ENCODE data around the gene STYXL1.
"Not testable (repeated sequence)": the region's sequence is repeated elsewhere in the genome, so short reads cannot be mapped to it uniquely, and the experiment has no call there.

Gene STYXL1

DNA sequence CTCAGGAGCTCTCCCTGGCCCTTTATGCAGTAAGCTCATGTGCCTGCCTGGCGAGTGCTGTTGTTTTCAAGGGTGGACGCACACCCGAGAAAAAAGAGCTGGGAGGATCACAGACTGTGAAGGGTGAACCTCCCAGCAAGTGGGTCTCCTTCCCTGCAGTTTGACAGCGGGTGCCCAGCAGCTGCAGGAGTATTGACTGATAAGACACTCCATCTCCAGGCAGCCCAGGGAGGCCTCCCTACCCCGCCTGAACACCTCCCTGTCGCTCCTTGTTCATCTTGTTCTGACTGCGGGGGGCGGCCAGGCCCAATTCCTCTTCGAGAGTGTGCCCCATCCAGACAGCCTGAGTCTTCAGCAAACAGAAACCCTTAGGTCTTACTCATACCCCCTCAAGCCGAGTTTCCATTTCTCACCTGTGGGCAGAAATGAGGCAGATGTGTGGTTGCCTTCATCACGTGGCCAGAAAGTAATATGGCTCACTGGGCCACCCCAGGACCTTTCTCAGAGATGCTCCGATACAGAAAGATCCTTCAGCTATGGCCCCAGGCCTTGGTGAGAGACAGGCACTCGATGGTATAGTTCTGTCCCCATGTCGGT is 17.3 kb upstream of the STYXL1 start:
- no peak for DNase-seq

DNA sequence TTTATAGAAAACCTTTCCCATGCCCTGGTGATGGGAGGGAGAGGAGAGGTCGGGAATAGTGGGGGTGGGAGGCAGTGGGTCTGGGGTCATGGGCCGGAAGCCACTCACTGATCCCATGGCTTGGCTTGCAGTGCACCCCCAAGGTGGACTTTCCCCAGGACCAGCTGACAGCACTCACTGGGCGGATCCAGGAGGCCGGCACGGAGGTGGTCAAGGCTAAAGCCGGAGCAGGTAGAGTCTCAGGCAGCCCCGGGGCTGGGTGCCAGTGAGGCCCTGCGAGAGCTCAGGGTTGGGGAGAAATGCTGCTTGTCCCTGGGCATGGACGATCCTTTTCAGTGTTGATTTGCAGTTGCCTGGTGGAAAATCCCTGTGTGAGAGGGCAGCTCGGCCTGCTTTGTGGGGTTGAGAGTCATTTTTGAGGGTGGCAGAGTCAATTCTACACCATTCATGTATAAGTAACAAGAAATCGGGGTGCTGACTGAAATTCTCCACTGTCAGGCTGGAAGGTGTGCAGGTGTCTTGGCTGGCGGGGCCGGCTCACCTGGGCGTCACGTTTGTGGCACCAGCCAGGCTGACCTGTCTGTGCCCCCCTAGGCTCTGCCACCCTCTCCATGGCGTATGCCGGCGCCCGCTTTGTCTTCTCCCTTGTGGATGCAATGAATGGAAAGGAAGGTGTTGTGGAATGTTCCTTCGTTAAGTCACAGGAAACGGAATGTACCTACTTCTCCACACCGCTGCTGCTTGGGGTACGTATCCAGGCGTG is 16.6 kb upstream of the STYXL1 start:
- no peak for DNase-seq

DNA sequence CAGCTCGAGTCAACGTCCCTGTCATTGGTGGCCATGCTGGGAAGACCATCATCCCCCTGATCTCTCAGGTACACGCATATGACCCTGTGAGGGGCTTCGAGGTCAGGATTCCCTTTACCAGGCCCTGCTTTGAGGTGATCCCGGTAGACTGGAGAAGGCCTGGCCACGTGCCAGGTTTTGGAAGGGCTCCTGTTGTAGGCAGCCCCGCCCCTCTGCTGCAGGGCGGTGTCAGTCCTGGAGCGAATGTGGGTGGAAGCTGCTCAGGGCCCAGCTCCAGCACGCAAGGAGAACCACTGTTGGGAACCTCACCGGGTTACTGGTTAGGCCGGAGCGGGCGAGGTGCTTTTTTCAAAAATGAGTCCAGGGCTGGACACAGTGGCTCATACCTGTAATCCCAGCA is 15.7 kb upstream of the STYXL1 start:
- no peak for DNase-seq

DNA sequence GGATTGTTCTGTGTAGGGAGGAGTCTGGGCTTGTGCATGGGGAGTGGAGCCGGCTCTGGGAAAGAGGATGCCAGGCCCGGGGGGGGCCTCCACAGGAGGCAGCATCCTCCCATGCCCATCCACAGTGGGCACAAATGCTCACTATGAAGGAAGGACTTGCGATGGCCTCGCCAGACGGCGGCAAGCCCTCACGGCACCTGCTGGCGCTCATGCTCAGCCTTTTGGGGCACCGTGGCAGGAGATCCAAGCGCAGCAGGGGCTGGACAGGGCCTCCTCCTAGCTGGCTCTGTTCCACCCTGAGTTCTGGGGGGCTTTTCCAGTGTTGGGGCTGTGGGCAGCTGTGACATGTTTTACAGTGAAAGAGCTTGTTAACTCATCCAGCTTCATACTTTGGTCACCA is 15.3 kb upstream of the STYXL1 start:
- no peak for DNase-seq

DNA sequence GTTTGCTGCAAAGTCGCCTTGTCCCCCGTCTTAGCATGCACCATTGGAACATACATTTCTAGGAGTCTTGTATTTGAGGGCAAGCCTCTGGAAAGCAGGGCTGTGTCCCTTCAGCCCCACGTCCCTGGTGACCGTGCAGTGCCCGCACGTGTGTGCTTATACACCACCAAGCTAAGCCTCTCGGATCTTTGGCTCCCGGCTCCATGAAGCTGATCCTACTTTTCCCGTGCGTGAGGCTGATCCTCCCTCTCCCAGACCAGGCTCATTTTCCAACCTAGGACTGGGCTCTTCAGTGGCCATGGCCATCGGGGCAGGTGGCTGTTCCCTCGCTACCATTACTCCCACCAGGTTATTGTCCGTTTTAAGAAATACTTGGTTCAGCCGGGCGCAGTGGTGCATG is 14.5 kb upstream of the STYXL1 start:
- no peak for DNase-seq

DNA sequence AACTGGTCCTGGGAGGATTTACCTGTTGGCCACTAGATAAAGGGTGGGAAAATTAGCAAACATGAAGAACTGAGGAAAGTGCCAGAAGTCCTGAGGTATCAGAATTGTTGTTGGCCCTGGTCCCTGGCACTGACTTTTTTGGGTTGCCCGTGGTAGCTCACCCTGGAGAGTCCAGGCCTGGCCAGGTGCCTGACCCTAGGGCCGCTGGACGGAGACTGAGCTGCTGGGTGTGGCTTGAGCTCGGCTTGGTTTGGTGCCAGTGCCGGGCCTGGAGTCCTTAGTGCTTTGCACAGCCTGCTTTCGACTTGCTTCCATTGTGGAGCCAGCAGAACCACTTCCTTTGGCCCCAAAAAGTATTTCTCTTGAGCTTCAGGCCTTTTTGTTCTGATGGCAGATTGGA is 13.0 kb upstream of the STYXL1 start:
- DNase-seq: no peak

DNA sequence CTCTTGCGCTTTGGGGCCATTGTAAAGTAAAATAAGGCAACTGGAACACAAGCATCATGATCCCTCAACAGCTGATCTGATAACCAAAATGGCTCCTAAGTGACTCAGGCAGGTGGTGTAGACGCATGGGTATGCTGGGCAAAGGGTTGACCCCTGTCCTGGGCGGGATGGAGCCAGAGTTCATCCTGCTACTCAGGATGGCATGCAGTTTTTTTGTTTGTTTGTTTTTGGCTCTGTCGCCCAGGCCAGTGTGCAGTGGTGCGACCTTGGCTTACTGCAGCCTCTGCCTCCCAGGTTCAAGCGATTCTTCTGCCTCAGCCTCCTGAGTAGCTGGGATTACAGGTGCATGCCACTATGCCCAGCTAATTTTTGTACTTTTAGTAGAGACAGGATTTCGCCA is 10.9 kb upstream of the STYXL1 start:
- not testable (repeated sequence) for DNase-seq

DNA sequence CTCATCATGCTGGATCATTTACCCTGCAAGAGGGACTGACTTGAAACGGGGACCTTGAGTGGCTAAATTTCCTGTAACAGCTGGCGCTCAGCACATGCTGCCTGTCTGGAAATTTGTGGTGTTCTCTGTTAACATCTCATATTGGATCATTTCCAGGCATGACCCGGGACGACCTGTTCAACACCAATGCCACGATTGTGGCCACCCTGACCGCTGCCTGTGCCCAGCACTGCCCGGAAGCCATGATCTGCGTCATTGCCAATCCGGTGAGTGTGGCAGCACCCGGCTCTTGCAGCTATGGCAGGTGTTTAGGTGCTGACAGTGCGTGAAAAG is 10.0 kb upstream of the STYXL1 start:
- DNase-seq: no peak

DNA sequence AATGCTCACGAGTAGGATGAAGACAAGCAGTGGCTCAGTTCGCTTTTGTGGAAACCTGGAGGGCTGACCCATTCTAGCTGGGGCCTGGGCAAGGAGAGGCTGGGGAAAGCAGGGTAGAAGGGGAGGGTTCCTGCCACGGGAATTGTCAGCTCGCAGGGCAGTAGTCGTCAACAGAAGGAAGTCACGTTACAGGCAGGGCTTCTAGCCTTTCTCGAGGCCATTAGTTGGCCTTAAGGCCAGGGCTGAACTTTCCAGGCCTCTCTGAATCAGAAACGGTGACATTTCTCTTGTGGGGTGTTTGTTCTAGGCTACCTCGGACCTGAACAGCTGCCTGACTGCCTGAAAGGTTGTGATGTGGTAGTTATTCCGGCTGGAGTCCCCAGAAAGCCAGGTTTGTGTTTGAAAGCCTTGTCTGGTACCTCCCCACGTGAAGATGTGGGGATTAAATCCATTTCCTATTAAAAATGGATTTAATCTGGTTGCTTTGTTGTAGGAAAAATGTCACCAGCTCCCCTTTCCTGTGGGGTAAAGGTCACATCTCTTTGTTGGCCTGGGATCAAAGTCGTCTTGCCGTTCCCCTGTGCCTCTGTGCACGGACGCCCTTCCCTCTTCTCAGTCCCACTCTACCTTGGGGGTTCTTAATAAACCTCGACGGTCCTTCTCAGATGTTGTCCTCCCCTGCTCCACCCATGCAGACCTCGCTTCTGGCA is 9.5 kb upstream of the STYXL1 start:
- DNase-seq: no peak

DNA sequence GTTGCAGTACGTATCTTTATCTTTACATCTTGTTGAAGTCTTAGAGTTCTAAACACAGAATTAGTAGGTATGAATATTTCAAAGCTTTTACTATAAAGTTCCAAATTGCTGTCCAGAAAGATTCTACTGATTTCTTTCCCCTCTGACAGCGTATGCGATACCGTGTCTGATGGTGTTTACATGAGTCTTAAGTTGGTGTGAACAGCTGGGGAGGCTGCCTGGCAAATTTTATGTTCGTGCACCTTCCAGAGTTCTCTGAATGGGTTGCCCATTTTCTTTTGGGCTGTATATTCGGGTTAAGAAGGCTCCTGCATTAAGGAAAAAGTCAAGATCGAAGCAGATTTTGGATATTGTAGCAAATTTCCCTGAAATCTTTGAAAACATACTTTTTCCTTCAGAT is 8.4 kb upstream of the STYXL1 start:
- DNase-seq: no peak

DNA sequence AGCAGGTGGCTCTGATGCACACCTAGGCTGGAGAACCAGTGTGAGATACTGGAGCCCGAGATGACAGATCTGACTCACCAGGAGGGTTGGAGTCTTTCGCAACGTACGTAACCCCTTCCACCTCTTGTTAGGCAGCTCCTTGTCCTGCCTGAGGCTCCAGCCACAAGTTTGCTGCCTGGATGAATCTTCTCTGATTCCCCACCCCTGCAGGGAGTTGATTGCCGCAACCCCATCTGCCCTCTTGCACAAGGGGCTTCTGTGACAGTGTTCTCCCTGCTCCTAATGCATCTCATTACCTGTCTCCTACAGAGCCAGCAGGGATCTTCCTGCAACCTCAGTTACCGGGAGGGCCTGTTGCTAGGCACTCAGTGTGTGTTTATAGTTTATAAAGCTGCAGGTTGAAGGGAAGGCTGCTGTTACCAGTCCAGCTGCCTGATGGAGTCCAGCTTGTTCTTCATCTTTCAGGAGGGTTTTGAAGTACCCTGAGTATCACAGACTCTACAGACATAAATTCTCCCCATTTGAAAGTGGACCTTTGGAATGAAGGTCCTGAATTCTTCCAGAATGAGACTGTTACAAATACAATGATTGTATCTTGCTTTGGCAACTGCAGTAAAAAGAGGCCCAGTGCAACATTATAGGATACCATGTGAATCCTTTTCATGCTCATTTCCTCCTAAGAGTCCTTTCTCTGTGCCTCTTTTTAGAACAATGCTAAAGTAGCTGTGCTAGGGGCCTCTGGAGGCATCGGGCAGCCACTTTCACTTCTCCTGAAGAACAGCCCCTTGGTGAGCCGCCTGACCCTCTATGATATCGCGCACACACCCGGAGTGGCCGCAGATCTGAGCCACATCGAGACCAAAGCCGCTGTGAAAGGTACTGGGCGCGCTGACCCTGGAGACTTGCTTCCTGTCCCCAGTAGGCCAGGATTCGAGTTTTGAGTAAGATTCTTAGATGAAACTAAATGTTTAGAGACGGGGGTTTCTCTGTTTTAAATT is 6.6 kb upstream of the STYXL1 start:
- DNase-seq: no peak

DNA sequence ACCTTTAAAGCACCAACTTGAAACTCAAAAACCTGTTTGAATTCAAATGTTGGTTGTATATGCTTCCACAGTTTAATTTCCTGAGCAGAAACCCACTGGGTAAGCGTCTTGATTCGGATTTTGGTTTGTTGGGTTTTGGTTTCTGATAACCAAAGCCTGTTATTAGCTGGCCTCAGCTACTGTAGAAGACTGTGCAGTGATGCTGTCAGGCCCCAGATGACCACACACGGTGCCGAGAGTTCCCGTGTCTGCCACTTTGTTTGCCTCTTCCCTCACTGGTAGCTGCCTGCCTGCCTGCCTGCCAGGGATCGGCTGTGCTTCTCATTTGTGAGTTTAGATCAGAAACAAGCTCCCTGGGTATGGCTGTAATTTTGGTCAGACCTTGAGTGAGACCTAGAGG is 5.7 kb upstream of the STYXL1 start:
- DNase-seq: no peak

DNA sequence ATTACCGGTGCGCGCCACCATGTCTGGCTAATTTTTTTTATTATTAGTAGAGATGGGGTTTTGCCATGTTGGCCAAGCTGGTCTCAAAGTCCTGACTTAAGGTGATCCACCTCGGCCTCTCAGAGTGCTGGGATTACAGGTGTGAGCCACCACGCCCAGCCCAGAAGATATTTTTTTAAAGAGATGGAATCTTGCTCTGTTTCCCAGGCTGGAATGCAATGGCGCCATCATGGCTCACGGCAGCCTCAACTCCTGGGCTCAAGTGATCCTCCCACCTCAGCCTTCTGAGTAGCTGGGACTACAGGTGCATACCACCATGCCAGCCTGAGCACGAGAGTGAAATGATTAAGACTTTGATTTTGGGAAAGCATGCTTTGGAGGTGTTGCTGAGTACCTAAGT is 4.9 kb upstream of the STYXL1 start:
- DNase-seq: not testable (repeated sequence)

DNA sequence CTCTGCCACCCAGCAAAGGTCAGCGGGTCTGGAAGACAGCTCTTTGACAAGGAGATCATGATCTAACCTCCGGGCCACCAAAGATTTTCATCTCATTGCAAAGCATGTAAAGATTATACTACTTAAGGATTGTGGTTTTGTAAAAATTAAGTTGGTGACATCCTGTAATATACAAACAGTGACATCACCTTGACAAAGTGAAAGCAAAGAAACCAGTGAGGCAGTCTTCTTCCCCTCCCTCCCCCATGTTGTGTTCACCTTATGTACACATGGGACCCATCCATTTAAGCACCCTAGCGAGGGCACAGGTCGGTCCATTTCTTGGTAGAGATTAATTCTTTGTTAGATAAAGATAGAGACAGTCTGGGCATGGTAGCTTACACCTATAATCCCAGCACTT is 4.0 kb upstream of the STYXL1 start:
- DNase-seq: no peak

DNA sequence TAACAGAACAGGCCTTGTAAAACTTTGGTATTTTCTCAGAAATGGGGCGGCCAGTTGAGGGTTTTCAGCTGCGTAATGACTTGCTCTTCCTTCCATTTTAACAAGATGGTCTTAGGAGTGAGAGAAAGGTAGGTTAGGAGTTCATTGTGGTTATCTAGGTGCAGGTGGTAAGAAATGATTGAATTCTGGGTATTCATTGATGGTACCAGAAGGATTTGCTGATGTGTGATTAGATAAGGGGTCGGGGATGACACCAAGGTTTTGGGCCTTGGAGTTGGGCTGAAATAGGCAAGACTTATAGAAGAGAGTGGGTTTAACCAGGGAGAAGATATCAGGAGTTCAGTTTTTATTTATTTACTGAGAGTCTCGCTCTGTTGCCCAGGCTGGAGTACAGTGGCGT is 2.7 kb upstream of the STYXL1 start:
- DNase-seq: no peak

DNA sequence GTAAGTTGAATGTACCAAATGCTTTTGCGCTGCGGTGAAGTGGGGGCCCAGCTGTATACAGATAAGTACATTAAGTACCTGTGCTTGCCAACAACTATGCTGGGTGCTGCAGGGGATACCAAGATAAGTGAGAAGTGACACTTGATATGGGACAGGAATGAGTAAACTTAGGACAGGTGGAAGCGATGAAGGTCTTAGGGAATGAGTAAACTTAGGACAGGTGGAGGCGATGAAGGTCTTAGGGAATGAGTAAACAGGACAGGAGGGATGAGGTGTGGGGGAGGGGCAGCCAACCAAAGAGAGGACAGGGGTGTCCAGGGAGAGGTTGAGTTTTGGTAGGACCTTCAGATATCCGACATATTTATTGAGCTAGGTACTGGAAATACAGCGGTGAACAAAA is 1.5 kb upstream of the STYXL1 start:
- no peak for DNase-seq

DNA sequence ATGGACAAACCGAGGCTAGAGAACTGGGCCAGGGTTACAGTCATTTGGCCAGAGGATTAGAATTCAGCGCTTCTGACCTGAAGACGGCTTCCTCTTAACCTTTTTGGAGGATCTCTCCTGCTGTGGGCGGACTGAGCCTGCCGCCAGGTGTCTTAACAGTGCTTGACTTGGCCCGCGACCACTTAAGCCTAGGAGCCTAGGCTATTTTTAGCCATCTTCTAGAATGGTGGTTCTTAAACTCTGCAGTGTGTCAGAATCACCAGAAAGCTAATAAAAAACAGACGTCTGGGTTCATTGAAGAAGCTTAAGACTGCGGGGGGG is 828 bp upstream of the STYXL1 start:
- no peak for DNase-seq

DNA sequence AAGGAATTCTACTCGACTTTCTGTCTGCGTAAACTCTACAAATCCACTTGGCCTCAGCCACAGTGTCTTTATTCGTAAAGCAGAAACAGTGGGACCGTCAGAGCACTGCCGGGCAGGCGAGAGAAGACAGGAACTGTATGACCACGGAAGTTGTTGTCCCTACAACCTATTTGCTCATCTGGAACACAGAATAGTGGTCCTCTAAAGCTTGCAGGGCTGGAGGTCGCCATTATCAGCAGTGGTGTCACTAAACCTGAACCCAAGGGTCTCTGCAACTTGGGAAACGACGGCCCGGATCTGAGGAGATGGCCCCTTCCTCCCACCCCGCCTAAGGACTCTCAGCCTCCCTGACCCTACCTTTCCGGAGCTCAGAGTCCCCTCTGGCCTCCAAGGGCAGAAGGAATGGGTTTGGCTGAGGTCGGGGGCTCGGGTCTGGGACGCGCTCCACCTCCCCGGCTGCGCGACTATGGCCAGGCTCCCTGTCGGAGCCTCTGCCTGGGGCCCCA is 442 bp downstream of the STYXL1 start:
- DNase-seq: no peak

DNA sequence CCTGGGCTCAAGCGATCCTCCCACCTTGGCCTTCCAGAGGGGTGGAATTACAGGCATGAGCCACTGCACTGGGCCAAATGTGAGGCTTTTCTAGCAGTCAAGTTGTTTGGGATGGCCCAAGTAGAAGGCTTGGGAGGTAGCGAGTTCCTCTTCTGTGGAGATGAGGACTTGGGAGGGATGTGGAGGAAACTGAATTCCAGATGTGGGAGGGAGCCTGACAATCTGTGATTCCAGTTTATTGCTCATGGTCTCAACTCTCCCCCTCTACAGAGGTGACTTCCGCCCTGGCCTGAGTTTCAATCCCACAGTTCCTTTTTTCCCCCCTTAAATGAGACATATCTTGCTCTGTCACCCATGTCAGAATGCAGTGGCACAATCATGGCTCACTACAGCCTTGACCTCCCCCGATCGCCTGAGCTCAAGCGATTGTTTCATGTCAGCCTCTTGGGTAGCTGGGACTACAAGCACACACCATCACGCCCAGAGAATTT is 3.4 kb downstream of the STYXL1 start:
- no peak for DNase-seq

DNA sequence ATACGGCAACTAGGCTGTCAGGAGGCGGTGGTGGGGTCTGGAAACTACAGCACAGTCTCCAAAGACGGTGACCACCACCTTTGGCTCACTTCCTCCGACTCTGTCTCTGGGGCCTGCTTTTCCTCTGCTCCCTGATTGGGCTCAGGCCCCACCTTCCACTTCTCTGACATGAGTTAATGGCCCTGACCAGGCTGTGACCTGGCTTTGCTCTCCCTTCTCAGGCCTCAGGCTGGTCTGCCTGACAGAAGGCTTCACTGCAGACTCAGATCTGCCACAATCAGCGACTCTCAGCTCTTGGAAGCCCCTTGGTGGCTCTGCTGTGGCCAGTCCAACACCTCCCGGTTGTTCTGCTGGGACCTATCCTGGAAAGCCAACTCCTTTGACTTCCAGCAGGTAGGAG is 7.7 kb downstream of the STYXL1 start:
- DNase-seq: no peak

DNA sequence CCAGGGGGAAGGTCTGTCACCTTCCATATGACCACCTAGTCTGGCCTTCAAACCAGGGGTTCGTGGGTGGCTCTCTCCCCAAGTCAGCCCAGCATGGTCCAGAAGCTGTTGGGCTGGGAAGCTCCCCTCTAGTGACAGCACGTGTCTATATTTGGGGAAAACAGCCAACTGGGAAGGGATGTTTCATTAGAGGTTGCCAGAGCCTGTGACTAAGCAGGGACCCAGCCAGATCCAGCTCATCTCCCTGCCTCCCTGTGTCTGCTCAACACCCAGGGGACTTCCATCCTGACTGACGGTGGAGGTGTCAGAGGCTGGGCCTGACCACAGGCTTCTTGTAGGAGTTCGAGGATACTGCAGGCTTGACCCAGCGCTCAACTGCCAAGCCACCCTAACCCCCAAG is 10.5 kb downstream of the STYXL1 start:
- DNase-seq: no peak

DNA sequence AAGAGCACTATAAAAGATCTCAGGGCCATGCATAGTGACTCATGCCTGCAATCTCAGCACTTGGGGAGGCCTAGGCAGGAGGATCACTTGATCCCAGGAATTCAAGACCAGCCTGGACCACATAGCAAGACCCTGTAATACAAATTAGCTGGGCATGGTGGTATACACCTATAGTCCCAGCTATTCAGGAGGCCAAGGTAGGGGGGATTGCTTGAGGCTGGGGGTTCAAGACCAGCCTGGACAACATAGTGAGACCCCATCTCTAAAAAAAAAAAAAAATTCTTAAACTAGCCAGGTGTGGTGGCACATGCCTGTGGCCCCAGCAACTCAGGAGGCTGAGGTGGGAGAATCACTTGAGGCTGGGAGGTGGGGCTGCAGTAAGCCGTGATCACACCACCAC is 15.8 kb downstream of the STYXL1 start:
- DNase-seq: no peak

DNA sequence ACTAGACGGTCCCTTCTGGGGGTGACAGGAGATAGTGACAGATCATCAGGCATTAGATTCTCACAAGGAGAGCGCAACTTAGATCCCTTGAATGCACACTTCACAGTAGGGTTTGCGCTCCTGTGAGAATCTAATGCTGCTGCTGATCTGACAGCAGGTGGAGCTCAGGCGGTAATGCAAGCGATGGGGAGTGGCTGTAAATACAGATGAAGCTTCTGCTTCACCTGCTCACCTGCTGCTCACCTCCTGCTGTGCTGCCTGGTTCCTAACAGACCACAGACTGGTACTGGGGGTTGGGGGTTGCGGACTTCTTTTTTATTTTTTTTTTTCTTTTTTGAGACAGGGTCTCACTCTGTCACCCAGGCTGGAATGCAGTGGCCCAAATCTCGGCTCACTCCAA is 18.1 kb downstream of the STYXL1 start:
- not testable (repeated sequence) for DNase-seq
